Dedifferentiated amniotic fluid mesenchymal stem cell (primary cell): ENCODE results near the gene VPS29.

Source experiments
- DNase-seq: peaks from one replicate; pipeline ENCODE4 v3.0.0-alpha.2; 2016; ENCODE audit errors: extremely low spot score

The VPS29 gene

GRCh38 chr12:110444455-110444854, 57.5 kb downstream of the VPS29 start:
- no peak for DNase-seq
